H1 (cell line): ENCODE measurements around the gene FGD4. TPM values are rescaled to one million over a fixed set of nuclear protein-coding genes. Genes with fewer than 3 reads are reported as not detected.

Source experiments
- CTCF ChIA-PET: fragments of 300-600 bp; sonication (Branson Sonifier 250); formaldehyde crosslinking; loops from one replicate; lab custom pipeline; 2021; ENCODE audit not compliant: partially characterized antibody; lab: Charles Lee
- POLR2A ChIA-PET: fragments of 300-600 bp; sonication (Branson Sonifier 250); formaldehyde crosslinking; loops from one replicate; lab custom pipeline; 2021; ENCODE audit warnings: inconsistent platforms; ENCODE audit not compliant: partially characterized antibody; lab: Charles Lee
- DNase-seq, 2 experiments: peaks; one replicate each; pipeline versions ENCODE4 v3.0.0 to v3.0.0-alpha.2; 2010 to 2022; ENCODE audit warnings: low spot score in 2 of 2, low read depth in 1 of 2, mixed read lengths in 1 of 2
- FAIRE-seq: peaks from 2 replicates; lab custom pipeline; 2011; peaks lifted over from hg19 to GRCh38; lab: Jason Lieb, UNC
- H2AFZ ChIP-seq: 2 replicates; pipeline ENCODE4 v1.8.1; 2012; ENCODE audit warnings: low read length, inconsistent platforms
- H2AK5ac ChIP-seq: 2 replicates; pipeline ENCODE4 v1.6.1; 2013; ENCODE audit warnings: low read depth, low read length
- H2BK120ac ChIP-seq: replicated peaks from 2 replicates; pipeline ENCODE3; 2013; ENCODE audit warnings: low read depth, low read length, inconsistent platforms
- H2BK12ac ChIP-seq: 2 replicates; pipeline ENCODE4 v1.6.1; 2013; ENCODE audit warnings: low read depth, low read length
- H2BK15ac ChIP-seq: 2 replicates; pipeline ENCODE4 v1.6.1; 2013; ENCODE audit warnings: low read length
- H2BK20ac ChIP-seq: 2 replicates; pipeline ENCODE4 v1.6.1; 2013; ENCODE audit warnings: low read length
- H2BK5ac ChIP-seq: 2 replicates; pipeline ENCODE4 v1.6.1; 2013; ENCODE audit warnings: low read depth, low read length
- H3K14ac ChIP-seq: 2 replicates; pipeline ENCODE4 v1.6.1; 2013; ENCODE audit warnings: inconsistent platforms; ENCODE audit not compliant: insufficient read length
- H3K18ac ChIP-seq: 2 replicates; pipeline ENCODE4 v1.6.1; 2013; ENCODE audit warnings: low read length; ENCODE audit errors: extremely low read depth
- H3K23ac ChIP-seq: 2 replicates; pipeline ENCODE4 v1.6.1; 2013; ENCODE audit warnings: inconsistent platforms; ENCODE audit not compliant: insufficient read length
- H3K23me2 ChIP-seq: 2 replicates; pipeline ENCODE4 v1.6.1; 2013; ENCODE audit warnings: low read depth, low read length
- H3K27ac ChIP-seq: 2 replicates; pipeline ENCODE4 v1.6.1; 2011; ENCODE audit warnings: low read depth, low read length, inconsistent platforms
- H3K27me3 ChIP-seq, 4 experiments: replicated peaks in 1 of 4; 1 replicate in 1 of 4; 2 replicates in 3 of 4; pipeline versions ENCODE4 v1.6.1 to v1.8.1; 2011 to 2013; ENCODE audit warnings: low read length in 3 of 4, mild to moderate bottlenecking in 3 of 4, inconsistent platforms in 2 of 4, mixed read lengths in 2 of 4, moderate library complexity in 1 of 4; ENCODE audit not compliant: control insufficient read depth in 3 of 4, insufficient read depth in 3 of 4; ENCODE audit errors: extremely low read depth in 1 of 4
- H3K36me3 ChIP-seq, 4 experiments: 2 replicates each; pipeline versions ENCODE4 v1.6.1 to v1.8.1; 2011 to 2013; ENCODE audit warnings: mild to moderate bottlenecking in 4 of 4, low read length in 3 of 4, moderate library complexity in 2 of 4, control low read depth in 1 of 4, inconsistent platforms in 1 of 4; ENCODE audit not compliant: insufficient read depth in 4 of 4, control insufficient read depth in 2 of 4
- H3K4ac ChIP-seq: replicated peaks from 2 replicates; pipeline ENCODE3; 2013; ENCODE audit warnings: low read length, low read depth, mixed read lengths, inconsistent platforms; ENCODE audit not compliant: insufficient read length
- H3K4me1 ChIP-seq, 4 experiments: replicated peaks in 1 of 4; 1 replicate in 1 of 4; 2 replicates in 3 of 4; pipeline versions ENCODE4 v1.6.1 to v1.8.1; 2011 to 2013; ENCODE audit warnings: low read length in 3 of 4, inconsistent platforms in 2 of 4, mixed read lengths in 1 of 4; ENCODE audit not compliant: insufficient read depth in 4 of 4, control insufficient read depth in 3 of 4
- H3K4me2 ChIP-seq, 2 experiments: 2 replicates each; pipeline versions ENCODE4 v1.6.1 to v1.8.1; 2011 to 2013; ENCODE audit warnings: low read depth in 2 of 2, low read length in 2 of 2, control low read depth in 1 of 2, inconsistent platforms in 1 of 2, mild to moderate bottlenecking in 1 of 2; ENCODE audit not compliant: insufficient read depth in 1 of 2
- H3K4me3 ChIP-seq, 4 experiments: fragments of 200-600, 300-600 bp in 1 of 4; sonication (generic), shearing (Covaris generic), sonication (Bioruptor Twin) in 1 of 4; 2 replicates each; pipeline versions ENCODE4 v1.5.1 to v1.8.1; 2011 to 2016; ENCODE audit warnings: low read length in 4 of 4, low read depth in 3 of 4, control low read depth in 2 of 4, inconsistent platforms in 2 of 4, mild to moderate bottlenecking in 2 of 4, mixed read lengths in 1 of 4, moderate library complexity in 1 of 4; ENCODE audit not compliant: insufficient read depth in 2 of 4; ENCODE audit errors: extremely low read depth in 1 of 4
- H3K56ac ChIP-seq: replicated peaks from 2 replicates; pipeline ENCODE3; 2013; ENCODE audit warnings: low read depth, mild to moderate bottlenecking, mixed read lengths, low read length, inconsistent platforms; ENCODE audit not compliant: insufficient read length
- H3K79me1 ChIP-seq: 2 replicates; pipeline ENCODE4 v1.6.1; 2013; ENCODE audit warnings: low read depth, low read length, control low read depth
- H3K79me2 ChIP-seq, 2 experiments: 2 replicates each; pipeline versions ENCODE4 v1.6.1 to v1.8.1; 2012 to 2013; ENCODE audit warnings: low read length in 2 of 2, mild to moderate bottlenecking in 2 of 2, inconsistent platforms in 1 of 2; ENCODE audit not compliant: insufficient read depth in 2 of 2, control insufficient read depth in 1 of 2
- H3K9ac ChIP-seq, 4 experiments: replicated peaks in 1 of 4; 1 replicate in 1 of 4; 2 replicates in 3 of 4; pipeline versions ENCODE4 v1.6.1 to v1.8.1; 2011 to 2013; ENCODE audit warnings: low read depth in 3 of 4, low read length in 3 of 4, control low read depth in 2 of 4, mild to moderate bottlenecking in 2 of 4, moderate library complexity in 2 of 4, inconsistent platforms in 1 of 4; ENCODE audit errors: extremely low read depth in 1 of 4
- H3K9me3 ChIP-seq, 2 experiments: 2 replicates each; pipeline versions ENCODE4 v1.6.1 to v1.8.1; 2012 to 2013; ENCODE audit warnings: mild to moderate bottlenecking in 2 of 2, moderate library complexity in 2 of 2, control low read depth in 1 of 2, inconsistent platforms in 1 of 2, low read depth in 1 of 2, low read length in 1 of 2, mixed read lengths in 1 of 2; ENCODE audit not compliant: insufficient read depth in 2 of 2
- H4K20me1 ChIP-seq, 2 experiments: replicated peaks in 1 of 2; 2 replicates each; pipeline versions ENCODE3 to v1.8.1; 2011 to 2013; ENCODE audit warnings: inconsistent platforms in 2 of 2, low read length in 2 of 2, mild to moderate bottlenecking in 1 of 2; ENCODE audit not compliant: insufficient read depth in 2 of 2, control insufficient read depth in 1 of 2
- H4K5ac ChIP-seq: 2 replicates; pipeline ENCODE4 v1.6.1; 2013; ENCODE audit warnings: low read length, low read depth, mixed read lengths, inconsistent platforms; ENCODE audit not compliant: insufficient read length
- H4K8ac ChIP-seq: 2 replicates; pipeline ENCODE4 v1.8.0; 2013; ENCODE audit warnings: mild to moderate bottlenecking, moderate library complexity, low read length, inconsistent platforms; ENCODE audit not compliant: insufficient read depth; ENCODE audit errors: extremely low read depth
- H4K91ac ChIP-seq: replicated peaks from 2 replicates; pipeline ENCODE3; 2013; ENCODE audit warnings: low read length, mixed read lengths, inconsistent platforms; ENCODE audit not compliant: insufficient read length
- KDM5A ChIP-seq: fragments of 200-600 bp; IDR thresholded peaks from 2 replicates; pipeline ENCODE4 v1.7.1; 2012; ENCODE audit warnings: mild to moderate bottlenecking, low read length, inconsistent platforms, mixed read lengths
- WGBS, 2 experiments: shearing (Covaris generic) in 1 of 2; methylation state at CpG; one replicate each; pipeline versions ENCODE4 v1.1.6 to v1.1.7; 2013 to 2015; ENCODE audit warnings: low lambda C conversion rate in 2 of 2, mixed read lengths in 2 of 2, inconsistent platforms in 1 of 2, low coverage in 1 of 2, missing lambda C conversion rate in 1 of 2; ENCODE audit not compliant: insufficient replicate concordance in 2 of 2, insufficient coverage in 1 of 2, insufficient read length in 1 of 2; ENCODE audit errors: extremely low coverage in 1 of 2, missing lambda C conversion rate in 1 of 2; 5-methylcytosine and 5-hydroxymethylcytosine counted together
- polyA plus RNA-seq, 7 experiments: library from polyadenylated mRNA; depleted of rRNA in 3 of 7; stranded (reverse) in 5 of 7; unstranded in 2 of 7; fragments of >200 nt in 5 of 7; fragments of 200-250 nt in 2 of 7; gene quantifications; 1 replicate in 5 of 7; 2 replicates in 1 of 7; 4 replicates in 1 of 7; pipeline versions ENCODE4 v1.2.1 to v1.2.3, GENCODE V29; 2011 to 2013; ENCODE audit warnings: missing spikeins in 2 of 7, mixed read lengths in 2 of 7
- total RNA-seq: library from RNA; stranded (reverse); fragmentation: NEBNext Ultra II Directional; extraction: Animal tissue kit (Norgen Biotek cat#: 25700); gene quantifications from 2 replicates; pipeline ENCODE4 v1.2.1, GENCODE V29; 2021

The FGD4 gene
- total and polyA plus RNA-seq, 2 of the 8 experiments (the other 6 are each of a cell fraction or from before 2014, with no cell fraction given) = 8.5 to 48.2 TPM

- Histone ChIP-seq H3K9me3 (no peaks in the 10 kb centered on the region), H3K4me2 (no peak overlapping the region), H3K27ac (no peak overlapping the region), H2BK15ac (no peak overlapping the region), H2BK12ac (no peak overlapping the region), H4K5ac (no peak overlapping the region), H2AFZ (no peak overlapping the region), H3K14ac (no peak overlapping the region), H3K79me2 (no peaks in the 10 kb centered on the region), H3K56ac (no peak overlapping the region), H2BK20ac (no peak overlapping the region), H3K4me1 (no peaks in the 10 kb centered on the region), H3K9ac (no peak overlapping the region), H4K8ac (no peak overlapping the region), H2BK5ac (no peak overlapping the region), H2AK5ac (no peak overlapping the region), H3K79me1 (no peaks in the 10 kb centered on the region), H3K4ac (no peak overlapping the region), H3K36me3 (peaks cover 0 to 56% (median 28%) of the 10 kb centered on the region in 4 experiments; a peak in 5 of 8 replicates), H3K23me2 (no peaks in the 10 kb centered on the region), H2BK120ac (no peak overlapping the region), H4K91ac (no peak overlapping the region), H3K4me3 (no peak overlapping the region), H3K18ac (no peak overlapping the region), H3K27me3 (no peaks in the 10 kb centered on the region), H3K23ac (no peak overlapping the region), H4K20me1 (no peaks in the 10 kb centered on the region)
- no peak for FAIRE-seq
- POLR2A ChIA-PET = no interaction called here
- CTCF ChIA-PET = no interaction called here
- 98% methylated on average over 4 of the region's 4 CpGs; no CpG with 5 or more reads in 1 of the 2 experiments for WGBS, 2 experiments
- DNase-seq = no peak
- no peak for TF ChIP-seq KDM5A
These were observed 218.2 kb downstream of the FGD4 start for GRCh38 chr12:32617534-32617933.
